BJ (cell line): ENCODE measurements around the gene NUDT22. TPM values are rescaled to one million over a fixed set of nuclear protein-coding genes. Genes with fewer than 3 reads are reported as not detected.

ENCODE experiments used
- CTCF ChIA-PET: fragments of 350-600 bp; formaldehyde crosslinking; extraction: SDS; loops from one replicate; lab custom pipeline; 2021; ENCODE audit warnings: antibody characterized with exemption, inconsistent platforms; lab: Yijun Ruan, JAX
- POLR2A ChIA-PET: fragments of 300-600 bp; sonication (Branson Sonifier 250); formaldehyde crosslinking; extraction: SDS; loops from one replicate; lab custom pipeline; 2021; ENCODE audit warnings: antibody characterized with exemption; lab: Charles Lee
- DNase-seq: peaks from one replicate; pipeline ENCODE4 v3.0.0-alpha.2; 2011; ENCODE audit warnings: low read depth
- H3K27me3 ChIP-seq: 2 replicates; pipeline ENCODE4 v1.6.0; 2011; ENCODE audit warnings: low read length; ENCODE audit not compliant: control insufficient read depth, insufficient read depth
- H3K36me3 ChIP-seq: 2 replicates; pipeline ENCODE4 v1.5.1; 2011; ENCODE audit warnings: low read length; ENCODE audit not compliant: control insufficient read depth, insufficient read depth
- H3K4me3 ChIP-seq: 2 replicates; pipeline ENCODE4 v1.5.1; 2011; ENCODE audit warnings: low read depth, mild to moderate bottlenecking, control low read depth, low read length
- polyA plus RNA-seq: library from polyadenylated mRNA; depleted of rRNA; stranded (reverse); fragments of >200 nt; gene quantifications from 2 replicates; pipeline ENCODE4 v1.2.3, GENCODE V29; 2011
- TF ChIP-seq, protein P1 (sequence below): IDR thresholded peaks from 2 replicates; pipeline ENCODE4 v1.5.1; 2011; ENCODE audit warnings: low read depth, mild to moderate bottlenecking, control low read depth, inconsistent platforms, low read length, moderate library complexity; ENCODE audit not compliant: insufficient read depth

NUDT22 gene
- polyA plus RNA-seq, 1 experiment = 51.2 TPM

DNA sequence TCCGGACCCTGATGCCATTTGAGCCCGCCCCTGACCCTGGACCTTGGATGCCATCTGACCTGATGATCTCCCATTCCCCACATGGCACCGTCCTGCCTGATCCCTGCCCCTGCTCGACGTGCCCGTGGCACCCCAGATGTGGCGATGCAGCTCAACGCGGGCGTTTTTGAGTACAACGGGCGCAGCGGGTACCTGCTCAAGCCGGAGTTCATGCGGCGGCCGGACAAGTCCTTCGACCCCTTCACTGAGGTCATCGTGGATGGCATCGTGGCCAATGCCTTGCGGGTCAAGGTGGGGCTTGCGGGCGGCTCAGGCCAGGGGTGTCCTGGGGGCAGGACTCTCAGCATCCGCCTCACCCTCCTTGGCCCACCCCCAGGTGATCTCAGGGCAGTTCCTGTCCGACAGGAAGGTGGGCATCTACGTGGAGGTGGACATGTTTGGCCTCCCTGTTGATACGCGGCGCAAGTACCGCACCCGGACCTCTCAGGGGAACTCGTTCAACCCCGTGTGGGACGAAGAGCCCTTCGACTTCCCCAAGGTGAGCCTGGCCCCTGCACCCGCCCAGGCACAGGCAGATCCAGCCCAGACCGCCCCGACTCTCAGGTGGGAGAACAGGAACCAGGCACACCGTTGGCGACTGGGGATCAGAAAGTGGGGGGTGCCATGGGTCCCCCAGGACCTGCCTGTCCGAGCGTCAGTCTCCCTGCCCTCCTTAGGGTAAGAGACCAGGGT lies 36.4 kb downstream of the NUDT22 start:
- TF ChIP-seq, protein P1, sequence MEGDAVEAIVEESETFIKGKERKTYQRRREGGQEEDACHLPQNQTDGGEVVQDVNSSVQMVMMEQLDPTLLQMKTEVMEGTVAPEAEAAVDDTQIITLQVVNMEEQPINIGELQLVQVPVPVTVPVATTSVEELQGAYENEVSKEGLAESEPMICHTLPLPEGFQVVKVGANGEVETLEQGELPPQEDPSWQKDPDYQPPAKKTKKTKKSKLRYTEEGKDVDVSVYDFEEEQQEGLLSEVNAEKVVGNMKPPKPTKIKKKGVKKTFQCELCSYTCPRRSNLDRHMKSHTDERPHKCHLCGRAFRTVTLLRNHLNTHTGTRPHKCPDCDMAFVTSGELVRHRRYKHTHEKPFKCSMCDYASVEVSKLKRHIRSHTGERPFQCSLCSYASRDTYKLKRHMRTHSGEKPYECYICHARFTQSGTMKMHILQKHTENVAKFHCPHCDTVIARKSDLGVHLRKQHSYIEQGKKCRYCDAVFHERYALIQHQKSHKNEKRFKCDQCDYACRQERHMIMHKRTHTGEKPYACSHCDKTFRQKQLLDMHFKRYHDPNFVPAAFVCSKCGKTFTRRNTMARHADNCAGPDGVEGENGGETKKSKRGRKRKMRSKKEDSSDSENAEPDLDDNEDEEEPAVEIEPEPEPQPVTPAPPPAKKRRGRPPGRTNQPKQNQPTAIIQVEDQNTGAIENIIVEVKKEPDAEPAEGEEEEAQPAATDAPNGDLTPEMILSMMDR = no peak
- POLR2A ChIA-PET = interaction anchor here (0.5 kb wide), 1 partner anchor 493 kb away, joined by 4 read pairs; no protein-coding TSS in a partner anchor
- peaks cover 53% of the 10 kb centered on the region for H3K36me3 ChIP-seq
- H3K27me3 ChIP-seq = no peaks in the 10 kb centered on the region
- CTCF ChIA-PET = interaction anchor here (1.0 to 6.5 kb wide), 5 partner anchors 8 to 16 kb away, joined by 3 to 56 read pairs (median 4); partner anchors contain the start of genes PLCB3 and PPP1R14B
- H3K4me3 ChIP-seq = no peak overlapping the region
- DNase-seq = no peak

- peaks cover 51% of the 10 kb centered on the region for H3K36me3 ChIP-seq
- ChIA-PET CTCF (interaction anchor here (1.0 to 6.5 kb wide), 7 partner anchors 9 to 41 kb away, joined by 3 to 56 read pairs (median 5); partner anchors contain the start of genes CATSPERZ, ESRRA, PLCB3 and PPP1R14B), POLR2A (interaction anchor here (0.5 kb wide), 1 partner anchor 494 kb away, joined by 4 read pairs; no protein-coding TSS in a partner anchor)
- H3K4me3 ChIP-seq = no peak overlapping the region
- TF ChIP-seq, protein P1 = no peak
- no peak for DNase-seq
- no peaks in the 10 kb centered on the region for H3K27me3 ChIP-seq
Measured at GRCh38 chr11:64263021-64263946, 37.2 kb downstream of the NUDT22 start.

GRCh38 chr11:64263947-64264317 lies 37.9 kb downstream of the NUDT22 start:
- CTCF ChIA-PET = interaction anchor here (1.4 to 6.5 kb wide), 5 partner anchors 10 to 40 kb away, joined by 4 to 56 read pairs (median 6); partner anchors contain the start of genes CATSPERZ, ESRRA, PLCB3 and PPP1R14B
- Histone ChIP-seq H3K4me3 (no peak overlapping the region), H3K27me3 (no peaks in the 10 kb centered on the region), H3K36me3 (peaks cover 49% of the 10 kb centered on the region)
- POLR2A ChIA-PET = no interaction called here
- TF ChIP-seq, protein P1 = no peak
- DNase-seq = no peak

DNA sequence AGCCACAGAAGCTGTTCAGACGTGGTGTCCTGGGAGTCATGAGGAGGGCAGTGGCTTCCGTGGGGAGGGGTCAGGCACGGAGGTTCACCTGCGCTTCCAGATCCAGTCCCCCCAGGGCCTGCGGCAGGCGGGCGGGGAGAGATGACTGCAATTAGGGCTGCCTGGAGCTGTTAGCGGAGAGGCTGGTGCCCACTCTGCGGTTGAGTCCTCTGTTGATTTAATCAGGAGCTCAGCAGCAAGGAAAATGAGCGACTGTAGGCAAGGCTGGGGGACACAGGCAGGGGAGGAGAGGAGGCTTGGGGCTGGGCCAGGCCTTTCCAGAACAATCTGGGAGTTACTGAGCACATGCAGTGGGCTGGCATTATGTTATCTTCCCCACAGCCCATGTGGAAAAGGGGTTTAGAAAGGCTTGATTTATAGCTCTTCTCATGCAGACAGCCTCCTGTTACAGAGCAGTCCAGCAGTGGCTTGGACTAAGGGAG lies 38.3 kb downstream of the NUDT22 start:
- TF ChIP-seq, protein P1 = no peak
- POLR2A ChIA-PET = no interaction called here
- CTCF ChIA-PET = interaction anchor here (1.4 to 6.5 kb wide), 4 partner anchors 13 to 40 kb away, joined by 4 to 56 read pairs (median 8); partner anchors contain the start of genes CATSPERZ, ESRRA, PLCB3 and PPP1R14B
- DNase-seq = no peak
- Histone ChIP-seq H3K27me3 (no peaks in the 10 kb centered on the region), H3K4me3 (no peak overlapping the region), H3K36me3 (peaks cover 47% of the 10 kb centered on the region)
